Activated T-helper 2 cell treated with anti-CD3 and anti-CD28 coated beads, Interferon-gamma antibody, Interleukin-2, Interleukin-4, amounts not matched to agents 10 μg/mL and 5 μg/mL and 100 μg/mL, durations not matched to agents 14 hours and 24 hours and 36 hours (primary cell): Measurements from ENCODE around the gene APLP1. TPM values are rescaled to one million over a fixed set of nuclear protein-coding genes. Genes with fewer than 3 reads are reported as not detected.

ENCODE experiments used
- DNase-seq: peaks from one replicate; pipeline ENCODE4 v3.0.0; 2021; ENCODE audit warnings: low spot score
- H3K27ac Mint-ChIP-seq: one replicate; pipeline ENCODE4 v1.8.0; 2021; ENCODE audit warnings: mixed read lengths
- H3K27me3 Mint-ChIP-seq: one replicate; pipeline ENCODE4 v1.8.0; 2021; ENCODE audit warnings: low read depth, mixed read lengths
- H3K36me3 Mint-ChIP-seq: one replicate; pipeline ENCODE4 v1.8.0; 2021; ENCODE audit warnings: low read depth, mixed read lengths
- H3K4me1 Mint-ChIP-seq: one replicate; pipeline ENCODE4 v1.8.0; 2021; ENCODE audit warnings: low read depth, mixed read lengths
- H3K4me3 Mint-ChIP-seq: one replicate; pipeline ENCODE4 v1.8.0; 2021; ENCODE audit warnings: low read depth, mild to moderate bottlenecking, moderate library complexity, mixed read lengths
- H3K9me3 Mint-ChIP-seq: one replicate; pipeline ENCODE4 v1.8.0; 2021; ENCODE audit warnings: mixed read lengths
- intact Hi-C: fragments of 100-400 bp; cut with micrococcal nuclease; formaldehyde crosslinking; loops from one replicate; pipeline ENCODE4 v1.15.1; 2023
- total RNA-seq: library from RNA; stranded (reverse); gene quantifications from 2 replicates; pipeline ENCODE4 v1.2.3, GENCODE V29; 2022

Gene APLP1
- total RNA-seq, 1 donor from 2014 or later, result 1.4 TPM

- H3K27ac Mint-ChIP-seq, result peak overlapping the region; percentile 56
- H3K4me1 Mint-ChIP-seq, result peaks cover 20% of the 10 kb centered on the region
- H3K27me3 Mint-ChIP-seq, result no peaks in the 10 kb centered on the region
- H3K9me3 Mint-ChIP-seq, result no peaks in the 10 kb centered on the region
- intact Hi-C loops, result no loop called here
- H3K4me3 Mint-ChIP-seq, result peak overlapping the region; percentile 59
- peaks cover 76% of the 10 kb centered on the region for H3K36me3 Mint-ChIP-seq
- DNase-seq, result no peak
Measured at GRCh38 chr19:35895911-35896642, 27.7 kb downstream of the APLP1 start.

GRCh38 chr19:35896643-35897040 lies 28.3 kb downstream of the APLP1 start:
- Mint-ChIP-seq H3K9me3 (no peaks in the 10 kb centered on the region), H3K27me3 (no peaks in the 10 kb centered on the region), H3K4me3 (peak overlapping the region; percentile 13), H3K36me3 (peaks cover 71% of the 10 kb centered on the region), H3K4me1 (peaks cover 21% of the 10 kb centered on the region), H3K27ac (no peak overlapping the region)
- intact Hi-C loops, result no loop called here
- DNase-seq, result no peak

- intact Hi-C loops, result loop anchor here (2.0 kb wide), 1 partner anchor 15 kb away; no protein-coding TSS in a partner anchor
- Mint-ChIP-seq H3K4me3 (peak overlapping the region; percentile 92), H3K4me1 (peaks cover 29% of the 10 kb centered on the region), H3K9me3 (no peaks in the 10 kb centered on the region), H3K36me3 (peaks cover 62% of the 10 kb centered on the region), H3K27me3 (no peaks in the 10 kb centered on the region), H3K27ac (peak overlapping the region; percentile 73)
- DNase-seq, result no peak
Measured at GRCh38 chr19:35897706-35898451, 29.5 kb downstream of the APLP1 start.

- no peaks in the 10 kb centered on the region for H3K9me3 Mint-ChIP-seq
- peaks cover 34% of the 10 kb centered on the region for H3K4me1 Mint-ChIP-seq
- H3K4me3 Mint-ChIP-seq, result peak overlapping the region; percentile 92
- no peak for DNase-seq
- intact Hi-C loops, result loop anchor here (2.0 kb wide), 1 partner anchor 16 kb away; no protein-coding TSS in a partner anchor
- peaks cover 62% of the 10 kb centered on the region for H3K36me3 Mint-ChIP-seq
- H3K27ac Mint-ChIP-seq, result peak overlapping the region; percentile 96
- H3K27me3 Mint-ChIP-seq, result no peaks in the 10 kb centered on the region
Measured at GRCh38 chr19:35898499-35898809, 30.1 kb downstream of the APLP1 start.

- intact Hi-C loops, result loop anchor here (1.0 to 5.0 kb wide), 3 partner anchors 17 to 98 kb away; partner anchors contain the start of gene SDHAF1
- Mint-ChIP-seq H3K4me1 (peaks cover 43% of the 10 kb centered on the region), H3K36me3 (peaks cover 53% of the 10 kb centered on the region), H3K27me3 (no peaks in the 10 kb centered on the region), H3K27ac (peak overlapping the region; percentile 96), H3K9me3 (no peaks in the 10 kb centered on the region), H3K4me3 (peak overlapping the region; percentile 92)
- DNase-seq, result peak; percentile 82
Measured at GRCh38 chr19:35899547-35900214, 31.3 kb downstream of the APLP1 start.

- Mint-ChIP-seq H3K4me1 (peaks cover 45% of the 10 kb centered on the region), H3K9me3 (no peaks in the 10 kb centered on the region), H3K27ac (peak overlapping the region; percentile 96), H3K27me3 (no peaks in the 10 kb centered on the region), H3K36me3 (peaks cover 40% of the 10 kb centered on the region), H3K4me3 (peak overlapping the region; percentile 92)
- DNase-seq, result no peak
- intact Hi-C loops, result loop anchor here (5.0 kb wide), 1 partner anchor 96 kb away; the partner anchor contains the start of gene SDHAF1
Measured at GRCh38 chr19:35901055-35901644, 32.8 kb downstream of the APLP1 start.

- Mint-ChIP-seq H3K36me3 (peaks cover 32% of the 10 kb centered on the region), H3K9me3 (no peaks in the 10 kb centered on the region), H3K4me3 (peak within 1 kb of the TSS; percentile 92), H3K4me1 (peaks cover 47% of the 10 kb centered on the region), H3K27me3 (no peaks in the 10 kb centered on the region), H3K27ac (peak within 1 kb of the TSS; percentile 92)
- intact Hi-C loops, result loop anchor here (2.0 to 5.0 kb wide), 2 partner anchors 95 to 189 kb away; partner anchors contain the start of gene SDHAF1
- peak; percentile 49 for DNase-seq
Measured at GRCh38 chr19:35901854-35902661, 33.7 kb downstream of the APLP1 start, which contains the start of gene HCST. HCST (plus strand) TSS chr19:35902529; CDS start chr19:35902594, 65 bp downstream.

GRCh38 chr19:35902870-35903475 lies 34.6 kb downstream of the APLP1 start:
- peaks cover 24% of the 10 kb centered on the region for H3K36me3 Mint-ChIP-seq
- H3K4me3 Mint-ChIP-seq, result peak overlapping the region; percentile 90
- H3K9me3 Mint-ChIP-seq, result no peaks in the 10 kb centered on the region
- DNase-seq, result no peak
- no peaks in the 10 kb centered on the region for H3K27me3 Mint-ChIP-seq
- intact Hi-C loops, result loop anchor here (1.0 to 5.0 kb wide), 3 partner anchors 94 to 190 kb away; partner anchors contain the start of gene SDHAF1
- peak overlapping the region; percentile 92 for H3K27ac Mint-ChIP-seq
- H3K4me1 Mint-ChIP-seq, result peaks cover 43% of the 10 kb centered on the region

- H3K36me3 Mint-ChIP-seq, result peaks cover 17% of the 10 kb centered on the region
- H3K27ac Mint-ChIP-seq, result peak overlapping the region; percentile 92
- H3K27me3 Mint-ChIP-seq, result no peaks in the 10 kb centered on the region
- intact Hi-C loops, result loop anchor here (1.0 to 5.0 kb wide), 3 partner anchors 94 to 191 kb away; partner anchors contain the start of gene SDHAF1
- peaks cover 39% of the 10 kb centered on the region for H3K4me1 Mint-ChIP-seq
- DNase-seq, result peak; percentile 88
- no peaks in the 10 kb centered on the region for H3K9me3 Mint-ChIP-seq
- H3K4me3 Mint-ChIP-seq, result peak overlapping the region; percentile 90
Measured at GRCh38 chr19:35903550-35904179, 35.3 kb downstream of the APLP1 start.

GRCh38 chr19:35904311-35905068 lies 36.1 kb downstream of the APLP1 start:
- intact Hi-C loops, result loop anchor here (5.0 kb wide), 1 partner anchor 93 kb away; the partner anchor contains the start of gene SDHAF1
- Mint-ChIP-seq H3K9me3 (no peaks in the 10 kb centered on the region), H3K27ac (peak overlapping the region; percentile 74), H3K4me1 (peaks cover 46% of the 10 kb centered on the region), H3K4me3 (no peak overlapping the region), H3K36me3 (peaks cover 10% of the 10 kb centered on the region), H3K27me3 (no peaks in the 10 kb centered on the region)
- DNase-seq, result no peak
